Caco-2 (cell line): ENCODE measurements around the gene HAPLN2. TPM values are rescaled to one million over a fixed set of nuclear protein-coding genes. Genes with fewer than 3 reads are reported as not detected.
A peak's percentile ranks its signal among the peaks of the same experiment; 100 is the strongest.
"Not testable (repeated sequence)": the region's sequence is repeated elsewhere in the genome, so short reads cannot be mapped to it uniquely, and the experiment has no call there.

Source experiments
- BruUV-seq: library from RNA; stranded (reverse); fragments of 400-500 nt; replicated peaks from 2 replicates; lab custom pipeline; 2021; lab: Mats Ljungman, UMichigan
- CTCF ChIA-PET: fragments of 300-600 bp; sonication (Branson Sonifier 250); formaldehyde crosslinking; loops from one replicate; lab custom pipeline; 2022; ENCODE audit warnings: antibody characterized with exemption; lab: Charles Lee
- POLR2A ChIA-PET: fragments of 300-600 bp; sonication (Branson Sonifier 250); formaldehyde crosslinking; loops from one replicate; lab custom pipeline; 2022; ENCODE audit warnings: antibody characterized with exemption; lab: Charles Lee
- DNase-seq, 2 experiments: peaks; one replicate each; pipeline versions ENCODE4 v3.0.0 to v3.0.0-alpha.2; 2020 to 2022
- H3K27me3 ChIP-seq: replicated peaks from 2 replicates; pipeline ENCODE4 v1.6.0; 2011; ENCODE audit warnings: low read length; ENCODE audit not compliant: control insufficient read depth, insufficient read depth
- H3K36me3 ChIP-seq: 2 replicates; pipeline ENCODE4 v1.5.1; 2011; ENCODE audit warnings: low read length; ENCODE audit not compliant: control insufficient read depth, insufficient read depth
- H3K4me1 ChIP-seq: fragments of 250-450 bp; sonication (Bioruptor Pico); 2 replicates; pipeline ENCODE4 v1.5.1; 2020; ENCODE audit warnings: mild to moderate bottlenecking
- H3K4me3 ChIP-seq: 2 replicates; pipeline ENCODE4 v1.5.1; 2011; ENCODE audit warnings: low read depth, mild to moderate bottlenecking, control low read depth, low read length
- H3K9me3 ChIP-seq: fragments of 250-450 bp; sonication (Bioruptor Pico); 2 replicates; pipeline ENCODE4 v1.5.1; 2020; ENCODE audit warnings: mild to moderate bottlenecking, moderate library complexity
- H3K27ac Mint-ChIP-seq: one replicate; pipeline ENCODE4 v1.8.0; 2022; ENCODE audit warnings: mixed read lengths; ENCODE audit not compliant: unreplicated experiment
- H3K27me3 Mint-ChIP-seq: one replicate; pipeline ENCODE4 v1.8.0; 2022; ENCODE audit warnings: mixed read lengths; ENCODE audit not compliant: insufficient read depth, unreplicated experiment
- H3K36me3 Mint-ChIP-seq: one replicate; pipeline ENCODE4 v1.8.0; 2022; ENCODE audit warnings: mild to moderate bottlenecking, mixed read lengths; ENCODE audit not compliant: insufficient read depth, unreplicated experiment
- H3K4me1 Mint-ChIP-seq: one replicate; pipeline ENCODE4 v1.8.0; 2022; ENCODE audit warnings: low read depth, mixed read lengths; ENCODE audit not compliant: unreplicated experiment
- H3K4me3 Mint-ChIP-seq: one replicate; pipeline ENCODE4 v1.8.0; 2022; ENCODE audit warnings: mild to moderate bottlenecking, moderate library complexity, mixed read lengths; ENCODE audit not compliant: unreplicated experiment
- H3K9me3 Mint-ChIP-seq: one replicate; pipeline ENCODE4 v1.8.0; 2022; ENCODE audit warnings: mixed read lengths; ENCODE audit not compliant: unreplicated experiment
- intact Hi-C: fragments of 100-400 bp; cut with micrococcal nuclease; formaldehyde crosslinking; loops from one replicate; pipeline ENCODE4 v1.10.0; 2022; ENCODE audit not compliant: unreplicated experiment
- total RNA-seq: library from RNA; stranded (reverse); gene quantifications from 2 replicates; pipeline ENCODE4 v1.2.3, GENCODE V29; 2022
- TF ChIP-seq, protein P1 (sequence below), 2 experiments: fragments of 200-600 bp in 1 of 2; IDR thresholded peaks; 1 replicate in 1 of 2; 2 replicates in 1 of 2; pipeline versions ENCODE4 v1.5.1 to v1.8.0; 2011 to 2022; ENCODE audit warnings: antibody characterized with exemption in 1 of 2, control low read depth in 1 of 2, inconsistent platforms in 1 of 2, low read depth in 1 of 2, low read length in 1 of 2, mild to moderate bottlenecking in 1 of 2, moderate library complexity in 1 of 2; ENCODE audit not compliant: insufficient read depth in 1 of 2, severe bottlenecking in 1 of 2, unreplicated experiment in 1 of 2

HAPLN2 gene
- total RNA-seq, 1 experiment from 2014 or later = not detected

DNA sequence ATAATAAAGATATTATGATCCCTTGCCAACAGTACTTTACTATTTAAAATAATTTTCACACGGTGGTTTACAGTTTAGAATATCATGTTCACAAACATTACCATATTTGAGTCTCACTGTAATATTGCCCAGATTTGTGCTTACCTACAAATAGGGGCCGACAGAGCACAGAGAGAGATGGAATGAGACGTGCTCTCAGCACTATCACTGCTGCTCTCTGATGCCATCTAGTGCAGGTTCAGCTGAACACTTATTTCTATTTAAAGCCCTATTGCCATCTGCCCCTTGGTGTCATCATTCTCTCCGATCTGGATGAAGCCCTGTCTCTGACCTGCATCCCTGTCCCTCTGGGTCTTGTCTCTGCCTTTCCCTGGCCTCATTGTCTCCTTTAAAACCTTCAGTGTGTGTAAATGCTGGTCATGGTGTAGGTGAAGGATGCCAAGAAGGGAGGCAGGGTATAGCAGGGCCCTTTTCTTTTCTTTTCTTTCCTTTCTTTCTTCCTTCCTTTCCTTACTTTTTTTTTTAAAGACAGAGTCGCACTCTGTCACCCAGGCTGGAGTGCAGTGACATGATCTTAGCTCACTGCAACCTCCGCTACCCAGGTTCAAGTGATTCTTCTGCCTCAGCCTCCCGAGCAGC is 11.1 kb upstream of the HAPLN2 start:
- H3K4me3 Mint-ChIP-seq = no peak overlapping the region
- BruUV-seq = no TSS peak
- Histone ChIP-seq H3K4me3 (no peak overlapping the region), H3K27me3 (no peaks in the 10 kb centered on the region), H3K36me3 (no peaks in the 10 kb centered on the region), H3K4me1 (0 out of 2 replicates have a peak, but pooled peaks cover 4% of the 10 kb centered on the region), H3K9me3 (no peaks in the 10 kb centered on the region)
- POLR2A ChIA-PET = interaction anchor here (0.6 kb wide), 1 partner anchor 108 kb away, joined by 3 read pairs; the partner anchor contains the start of gene MEF2D
- H3K4me1 Mint-ChIP-seq = peaks cover 16% of the 10 kb centered on the region
- TF ChIP-seq, protein P1, sequence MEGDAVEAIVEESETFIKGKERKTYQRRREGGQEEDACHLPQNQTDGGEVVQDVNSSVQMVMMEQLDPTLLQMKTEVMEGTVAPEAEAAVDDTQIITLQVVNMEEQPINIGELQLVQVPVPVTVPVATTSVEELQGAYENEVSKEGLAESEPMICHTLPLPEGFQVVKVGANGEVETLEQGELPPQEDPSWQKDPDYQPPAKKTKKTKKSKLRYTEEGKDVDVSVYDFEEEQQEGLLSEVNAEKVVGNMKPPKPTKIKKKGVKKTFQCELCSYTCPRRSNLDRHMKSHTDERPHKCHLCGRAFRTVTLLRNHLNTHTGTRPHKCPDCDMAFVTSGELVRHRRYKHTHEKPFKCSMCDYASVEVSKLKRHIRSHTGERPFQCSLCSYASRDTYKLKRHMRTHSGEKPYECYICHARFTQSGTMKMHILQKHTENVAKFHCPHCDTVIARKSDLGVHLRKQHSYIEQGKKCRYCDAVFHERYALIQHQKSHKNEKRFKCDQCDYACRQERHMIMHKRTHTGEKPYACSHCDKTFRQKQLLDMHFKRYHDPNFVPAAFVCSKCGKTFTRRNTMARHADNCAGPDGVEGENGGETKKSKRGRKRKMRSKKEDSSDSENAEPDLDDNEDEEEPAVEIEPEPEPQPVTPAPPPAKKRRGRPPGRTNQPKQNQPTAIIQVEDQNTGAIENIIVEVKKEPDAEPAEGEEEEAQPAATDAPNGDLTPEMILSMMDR (IDR thresholded peaks at IDR 0.05; ENCODE audit: insufficient read depth in 1 of 2, low read depth in 1 of 2, low read length in 1 of 2, severe bottlenecking in 1 of 2, unreplicated experiment in 1 of 2) = peak; percentile 82 to 83
- no peak overlapping the region for H3K27ac Mint-ChIP-seq
- H3K36me3 Mint-ChIP-seq = no peaks in the 10 kb centered on the region
- DNase-seq = peak; percentile 71 to 78
- CTCF ChIA-PET = interaction anchor here (0.6 to 1.9 kb wide), 11 partner anchors 8 to 223 kb away, joined by 3 to 9 read pairs (median 4); partner anchors contain the start of genes HAPLN2 and NAXE
- no peaks in the 10 kb centered on the region for H3K27me3 Mint-ChIP-seq
- intact Hi-C loops = loop anchor here (1.0 to 10.0 kb wide), 4 partner anchors 24 to 223 kb away; partner anchors contain the start of genes IQGAP3 and MEF2D
- H3K9me3 Mint-ChIP-seq = no peaks in the 10 kb centered on the region

DNA sequence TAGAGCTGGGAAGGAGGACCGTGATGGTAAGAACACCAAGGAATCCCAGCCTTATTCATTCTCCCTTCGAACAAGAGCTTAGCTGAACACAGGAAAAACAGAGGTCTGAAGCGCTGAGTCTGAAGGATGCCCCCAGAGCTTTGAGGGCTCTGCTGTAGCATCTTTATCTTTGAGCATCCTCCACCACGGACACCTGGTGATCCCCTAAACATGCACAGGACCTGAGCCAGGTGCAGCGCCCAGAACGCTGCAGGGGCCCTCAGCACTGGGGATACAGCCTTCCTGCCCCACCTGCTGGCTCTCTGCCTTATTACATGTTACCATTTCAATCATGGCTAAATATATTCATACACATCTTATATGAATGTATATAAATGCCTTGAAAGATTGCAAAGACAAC is 10.2 kb upstream of the HAPLN2 start:
- Histone ChIP-seq H3K9me3 (no peaks in the 10 kb centered on the region), H3K36me3 (no peaks in the 10 kb centered on the region), H3K27me3 (no peaks in the 10 kb centered on the region), H3K4me1 (0 out of 2 replicates have a peak, but pooled peaks cover 4% of the 10 kb centered on the region), H3K4me3 (no peak overlapping the region)
- ChIA-PET POLR2A (interaction anchor here (0.7 kb wide), 1 partner anchor 18 kb away, joined by 4 read pairs; the partner anchor contains the start of gene NAXE), CTCF (interaction anchor here (0.5 to 1.9 kb wide), 12 partner anchors 8 to 223 kb away, joined by 3 to 9 read pairs (median 4); partner anchors contain the start of genes HAPLN2 and NAXE)
- intact Hi-C loops = loop anchor here (1.0 to 10.0 kb wide), 5 partner anchors 25 to 224 kb away; partner anchors contain the start of genes IQGAP3 and MEF2D
- no peak overlapping the region for H3K4me3 Mint-ChIP-seq
- peaks cover 16% of the 10 kb centered on the region for H3K4me1 Mint-ChIP-seq
- no peak overlapping the region for H3K27ac Mint-ChIP-seq
- BruUV-seq = no TSS peak
- TF ChIP-seq, protein P1 (IDR thresholded peaks at IDR 0.05; ENCODE audit: insufficient read depth in 1 of 2, low read depth in 1 of 2, low read length in 1 of 2, severe bottlenecking in 1 of 2, unreplicated experiment in 1 of 2) = peak; percentile 74 to 77
- DNase-seq = peak; percentile 58 to 73
- no peaks in the 10 kb centered on the region for H3K9me3 Mint-ChIP-seq
- H3K36me3 Mint-ChIP-seq = no peaks in the 10 kb centered on the region
- no peaks in the 10 kb centered on the region for H3K27me3 Mint-ChIP-seq

DNA sequence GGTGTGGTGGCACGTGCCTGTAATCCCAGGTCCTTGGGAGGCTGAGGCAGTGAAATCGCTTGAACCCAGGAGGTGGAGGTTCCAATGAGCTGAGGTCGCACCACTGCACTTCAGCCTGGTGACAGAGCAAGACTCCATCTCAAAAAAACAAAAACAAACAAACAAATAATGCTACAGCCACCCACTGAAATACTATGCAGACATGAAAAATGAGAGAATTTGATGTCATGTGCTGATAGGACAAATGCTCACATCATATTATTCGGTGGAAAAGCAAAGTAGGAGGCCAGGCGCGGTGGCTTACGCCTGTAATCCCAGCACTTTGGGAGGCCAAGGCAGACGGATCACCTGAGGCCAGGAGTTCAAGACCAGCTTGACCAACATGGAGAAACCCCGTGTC is 9.1 kb upstream of the HAPLN2 start:
- BruUV-seq, POLR2A ChIA-PET, intact Hi-C loops, H3K4me3 ChIP-seq, H3K9me3 ChIP-seq, H3K36me3 ChIP-seq, H3K4me3 Mint-ChIP-seq, H3K4me1 ChIP-seq, H3K9me3 Mint-ChIP-seq, H3K36me3 Mint-ChIP-seq, H3K27me3 Mint-ChIP-seq, DNase-seq, CTCF ChIA-PET, H3K27me3 ChIP-seq, H3K27ac Mint-ChIP-seq: not testable (repeated sequence)
- peaks cover 16% of the 10 kb centered on the region for H3K4me1 Mint-ChIP-seq
